ENCODE results near the gene ZNF469. TPM values are rescaled to one million over a fixed set of nuclear protein-coding genes. Genes with fewer than 3 reads are reported as not detected.
"Not testable (repeated sequence)": the region's sequence is repeated elsewhere in the genome, so short reads cannot be mapped to it uniquely, and the experiment has no call there.

ZNF469 gene
- total RNA-seq, 1 donor from 2014 or later: 1.5 TPM

DNA sequence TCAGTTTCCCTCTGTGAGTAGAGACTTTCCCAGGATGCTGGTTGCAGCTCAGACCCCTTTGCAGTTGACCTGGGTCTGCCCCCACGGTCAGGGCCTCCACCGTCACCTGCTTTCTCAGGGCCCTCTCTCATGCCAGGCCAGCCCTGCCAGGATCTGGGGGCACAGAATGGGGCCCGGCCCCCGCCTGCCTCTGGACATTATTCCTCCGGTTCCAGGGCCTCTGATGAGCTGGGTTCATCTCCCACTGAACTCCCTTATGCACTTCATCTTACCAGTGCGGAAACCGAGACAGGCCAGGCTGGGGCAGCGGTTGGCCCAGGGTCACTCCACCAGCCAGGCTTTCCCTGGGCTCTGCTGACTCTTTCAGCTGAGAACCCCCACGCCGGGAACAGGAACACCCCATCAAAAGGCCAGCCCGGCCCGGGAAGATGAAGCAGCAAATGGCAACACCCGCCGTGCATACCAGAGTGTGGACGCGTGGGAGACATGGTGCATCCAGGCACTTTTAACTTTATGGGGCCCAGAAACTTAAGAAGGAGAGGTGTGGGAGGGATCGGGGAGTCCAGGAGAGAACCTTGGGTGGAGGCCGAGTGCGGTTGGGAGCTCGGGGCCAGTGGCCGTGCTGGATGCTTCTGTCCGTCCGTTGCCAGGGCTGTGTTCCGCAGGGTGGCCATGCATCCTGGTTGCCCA is 19.9 kb downstream of the ZNF469 start:
- no peak for DNase-seq (ENCODE audit: low spot score)
- intact Hi-C loops (cut with DNase I): no loop called here

DNA sequence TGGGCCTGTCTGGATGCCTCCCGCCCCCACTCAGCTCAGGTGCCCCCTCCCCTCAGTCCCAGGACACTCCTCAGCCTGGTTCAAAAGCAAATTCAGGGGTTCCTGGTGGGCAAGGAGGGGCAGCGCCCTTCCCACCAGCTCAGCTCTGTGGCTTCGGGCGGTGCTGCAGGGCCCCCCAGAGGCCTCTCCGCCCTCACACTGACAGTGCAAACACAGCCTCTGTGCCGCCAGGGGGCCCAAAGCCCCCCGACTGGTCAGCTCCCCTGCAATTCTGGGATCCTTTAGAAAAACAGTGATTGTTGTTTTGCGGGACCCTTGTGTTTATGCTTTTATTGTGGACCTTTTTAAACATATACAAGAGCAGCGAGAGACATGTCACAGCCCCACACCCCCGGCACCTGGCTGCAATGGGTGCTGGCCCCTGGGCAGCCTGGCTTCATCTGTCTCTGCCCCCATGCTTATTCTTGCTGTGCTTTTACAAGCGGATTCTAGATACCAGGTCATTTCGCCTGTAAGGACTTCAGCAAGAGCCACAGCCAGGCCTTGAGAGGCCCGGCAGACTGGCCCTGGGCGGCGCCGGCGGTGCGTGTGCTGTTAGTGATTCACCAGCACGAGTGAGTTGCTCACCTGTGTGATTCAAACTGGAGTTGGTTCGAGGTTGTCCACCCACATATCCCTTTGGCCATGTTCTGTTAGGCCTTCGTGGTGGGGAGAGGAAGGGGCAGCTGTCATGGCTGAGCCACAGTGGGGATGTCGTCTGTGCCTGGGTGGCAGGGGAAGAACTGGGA is 21.2 kb downstream of the ZNF469 start:
- DNase-seq (ENCODE audit: low spot score): no peak
- intact Hi-C loops (cut with DNase I): no loop called here

DNA sequence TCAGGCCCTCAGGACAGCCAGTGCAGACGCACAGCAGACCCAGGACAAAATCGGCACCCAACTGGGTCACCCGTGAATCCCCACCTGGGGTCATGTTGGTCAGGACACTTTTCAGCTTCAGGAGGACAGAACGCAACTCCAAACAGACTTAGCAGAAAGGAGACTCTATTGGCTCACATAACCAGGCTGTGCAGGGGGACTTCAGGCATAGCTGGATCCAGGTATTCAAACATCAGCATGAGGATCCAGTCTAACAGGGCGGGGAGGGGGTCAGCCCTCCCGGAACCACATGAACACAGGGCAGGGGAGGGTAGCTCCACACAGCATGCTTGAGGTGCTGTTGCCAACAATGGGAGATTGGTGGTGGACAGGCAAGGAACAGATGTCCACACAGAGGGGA is 22.0 kb downstream of the ZNF469 start:
- DNase-seq (ENCODE audit: low spot score): no peak
- intact Hi-C loops (cut with DNase I): no loop called here

DNA sequence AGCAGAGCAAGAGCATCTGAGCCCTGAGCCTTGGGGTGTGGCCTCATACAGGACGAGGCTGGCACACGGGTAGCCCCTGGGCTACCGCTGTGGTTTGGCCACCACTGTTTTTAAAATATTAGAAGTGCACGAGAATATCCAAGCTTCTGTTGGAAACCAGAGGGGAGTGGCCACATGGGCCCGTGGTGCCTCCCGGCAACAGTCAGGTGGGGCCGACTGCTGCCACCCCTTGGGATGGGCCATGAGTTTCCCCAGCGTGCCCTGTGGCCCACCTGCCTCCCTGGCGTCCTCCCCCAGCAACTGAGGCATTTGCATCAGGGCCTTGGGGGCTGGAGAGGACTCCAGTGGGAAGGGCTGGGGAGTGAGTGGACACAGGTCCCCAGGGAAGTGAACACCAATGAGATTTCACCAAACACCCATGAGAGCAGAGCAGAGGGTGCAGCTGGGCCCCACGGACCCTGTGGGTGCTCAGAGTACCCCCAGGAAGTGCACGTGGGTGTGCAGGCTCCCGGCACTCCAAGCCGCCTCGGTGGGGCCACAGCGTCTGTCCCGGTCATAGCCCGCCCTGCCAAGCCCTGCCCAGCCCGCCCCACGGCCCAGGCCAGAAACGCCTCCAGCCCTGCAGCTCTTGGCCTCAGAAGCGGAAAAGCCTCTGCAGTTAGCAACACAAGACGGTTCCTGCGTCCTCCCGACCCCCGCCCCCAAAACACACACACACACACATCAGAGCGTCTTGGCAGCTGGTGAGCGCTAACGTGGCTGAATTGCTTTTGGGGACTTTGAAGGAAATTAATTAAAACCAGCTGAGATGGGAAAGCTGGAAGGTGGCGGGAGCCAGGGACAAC is 22.7 kb downstream of the ZNF469 start:
- intact Hi-C loops (cut with DNase I): no loop called here
- DNase-seq (ENCODE audit: low spot score): no peak

DNA sequence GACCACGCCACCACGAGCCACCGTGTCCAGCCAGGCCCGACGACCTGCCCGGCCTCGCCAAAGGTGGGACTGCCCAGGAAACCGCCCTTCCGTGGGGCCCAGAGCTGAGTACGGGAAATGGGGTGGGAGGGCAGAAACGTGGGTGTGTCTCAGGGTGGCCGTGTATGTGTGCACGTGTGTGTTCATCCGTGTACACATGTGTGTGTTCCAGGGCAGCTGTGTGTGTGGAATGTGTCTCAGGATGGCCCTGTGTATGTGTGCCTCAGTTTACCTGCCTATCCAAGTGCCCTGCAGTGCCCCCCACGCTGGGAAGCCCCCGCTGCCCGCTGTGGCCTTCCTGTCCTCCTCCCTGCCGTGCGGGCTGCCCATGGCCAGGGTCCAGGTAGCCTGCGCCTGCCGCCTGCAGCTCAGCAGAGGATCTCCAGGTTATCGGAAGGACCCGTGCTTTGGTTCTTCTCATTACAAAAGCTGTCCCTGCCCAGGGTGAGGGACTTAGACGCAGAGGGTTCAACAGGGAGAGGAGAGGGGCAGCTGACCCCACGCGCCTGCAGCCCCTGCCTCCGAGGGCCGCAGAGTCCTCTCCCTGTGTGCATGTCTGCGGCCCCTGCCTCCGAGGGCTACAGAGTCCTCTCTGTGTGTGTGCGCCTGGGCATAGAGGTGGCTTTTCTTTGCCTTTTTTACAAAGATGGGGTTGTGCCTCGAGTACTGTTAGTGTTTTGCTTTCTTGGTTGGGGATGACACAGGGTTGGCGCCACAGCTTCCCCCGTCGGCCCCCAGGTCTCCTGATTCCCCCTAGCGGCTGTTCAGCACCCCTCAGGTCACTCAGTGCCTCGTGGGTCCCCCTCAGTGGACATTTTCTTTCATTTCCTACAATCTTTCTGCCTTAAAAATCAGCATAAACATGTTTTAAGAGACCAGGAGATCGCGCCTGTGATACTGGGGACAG is 23.6 kb downstream of the ZNF469 start:
- intact Hi-C loops (cut with DNase I): no loop called here
- DNase-seq (ENCODE audit: low spot score): no peak

DNA sequence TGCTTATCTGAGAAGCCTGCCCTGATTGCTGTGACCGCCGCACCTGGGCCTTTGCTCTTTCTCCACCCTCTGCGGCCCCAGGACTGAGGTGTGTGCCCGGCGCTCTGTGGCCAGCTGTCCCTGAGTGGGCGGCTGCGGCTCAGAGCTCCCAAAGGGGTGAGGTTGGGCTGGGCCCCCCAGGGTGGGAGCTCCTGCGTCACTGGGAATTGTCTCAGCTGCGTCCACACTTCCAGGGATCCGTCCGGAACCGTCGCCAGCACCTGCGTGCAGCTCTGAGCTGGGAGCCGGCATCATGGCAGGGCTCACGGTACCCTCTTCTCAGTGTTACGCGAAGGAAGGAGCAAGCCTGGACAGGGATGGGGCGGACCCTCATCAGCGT is 24.3 kb downstream of the ZNF469 start:
- DNase-seq (ENCODE audit: low spot score): no peak
- intact Hi-C loops (cut with DNase I): no loop called here

DNA sequence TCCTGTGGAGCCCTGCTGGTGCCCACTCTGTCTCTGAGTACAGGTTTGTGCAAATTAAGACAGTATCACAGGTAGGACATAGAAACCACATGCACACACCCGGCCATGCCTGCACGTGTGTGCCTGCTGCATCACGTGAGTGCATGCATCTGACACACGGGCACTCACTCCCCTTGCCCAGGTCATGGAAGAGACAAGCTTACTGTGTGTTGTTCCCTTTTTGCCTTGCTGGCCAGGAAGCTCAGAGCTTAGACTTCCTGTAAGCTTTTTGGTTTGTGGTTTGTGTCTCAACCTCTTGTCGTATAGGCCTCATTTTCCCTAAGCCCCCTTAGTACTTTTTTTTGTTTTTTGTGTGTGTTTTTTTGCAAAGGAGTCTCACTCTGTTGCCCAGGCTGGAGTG is 25.0 kb downstream of the ZNF469 start:
- intact Hi-C loops (cut with DNase I): no loop called here
- no peak for DNase-seq (ENCODE audit: low spot score)

DNA sequence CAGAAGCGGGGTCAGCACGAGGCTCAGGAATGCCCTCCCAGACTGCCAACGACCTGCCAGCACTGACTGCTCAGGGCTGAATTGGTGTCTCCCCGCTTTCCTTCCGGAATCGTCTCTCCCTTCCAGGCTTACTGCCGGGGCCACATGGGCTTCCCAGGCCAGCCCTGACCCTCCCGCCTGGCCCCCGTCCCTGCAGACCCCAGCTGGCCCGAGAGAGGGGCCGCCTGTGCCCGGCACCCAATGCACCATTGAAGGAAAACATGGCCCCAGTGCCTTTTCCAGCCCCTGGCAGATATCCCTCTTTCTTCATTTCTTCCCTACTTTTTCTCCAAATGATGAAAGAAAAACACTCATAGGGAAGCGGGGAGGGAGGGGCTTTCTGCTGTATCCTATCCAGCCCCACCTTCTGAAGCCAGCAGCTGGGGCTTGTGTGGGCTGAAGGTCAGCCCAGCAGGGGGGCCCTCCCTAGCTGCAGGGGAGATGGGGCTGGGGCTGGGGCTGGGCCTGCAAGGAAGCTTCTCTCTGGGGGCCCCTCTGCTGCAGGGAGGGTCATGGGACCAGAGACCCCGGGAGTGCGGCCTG is 25.9 kb downstream of the ZNF469 start:
- DNase-seq (ENCODE audit: low spot score): no peak
- intact Hi-C loops (cut with DNase I): no loop called here

DNA sequence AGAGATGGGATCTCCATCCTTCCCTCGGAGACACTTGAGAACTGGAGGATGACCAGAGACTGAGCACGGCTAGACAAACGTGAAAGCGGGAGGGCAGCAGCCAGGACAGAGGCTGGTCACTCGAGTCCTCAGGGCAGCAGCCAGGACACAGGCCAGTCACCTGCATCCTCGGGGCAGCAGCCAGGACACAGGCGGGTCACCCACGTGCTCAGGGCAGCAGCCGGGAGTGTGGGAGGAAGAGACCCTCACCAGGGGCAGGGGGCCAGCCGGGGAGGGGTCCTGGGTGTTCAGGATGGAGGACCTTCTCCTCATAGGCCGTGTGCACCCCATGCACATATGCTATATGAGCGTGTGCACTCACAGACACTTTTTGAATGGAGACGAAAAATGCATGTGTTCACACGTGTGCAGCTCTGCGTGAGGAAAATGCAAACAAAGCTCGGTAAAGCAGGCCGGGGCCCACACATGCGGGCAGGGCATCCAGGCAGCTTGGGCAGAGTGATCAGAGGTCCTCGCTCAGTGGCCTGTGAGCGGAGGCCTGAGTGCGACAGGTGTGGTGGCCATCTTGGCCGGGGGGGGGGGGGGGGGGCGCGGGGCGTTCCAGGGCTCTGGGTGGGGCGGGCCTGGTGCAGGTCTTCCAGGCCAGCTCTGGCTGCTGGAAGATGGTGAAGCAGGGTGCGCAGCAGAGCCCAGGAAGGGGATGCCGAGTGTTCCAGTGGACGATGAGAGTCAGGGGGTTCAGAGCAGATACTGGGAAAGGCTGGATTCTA is 26.7 kb downstream of the ZNF469 start:
- no peak for DNase-seq (ENCODE audit: low spot score)
- intact Hi-C loops (cut with DNase I): no loop called here

DNA sequence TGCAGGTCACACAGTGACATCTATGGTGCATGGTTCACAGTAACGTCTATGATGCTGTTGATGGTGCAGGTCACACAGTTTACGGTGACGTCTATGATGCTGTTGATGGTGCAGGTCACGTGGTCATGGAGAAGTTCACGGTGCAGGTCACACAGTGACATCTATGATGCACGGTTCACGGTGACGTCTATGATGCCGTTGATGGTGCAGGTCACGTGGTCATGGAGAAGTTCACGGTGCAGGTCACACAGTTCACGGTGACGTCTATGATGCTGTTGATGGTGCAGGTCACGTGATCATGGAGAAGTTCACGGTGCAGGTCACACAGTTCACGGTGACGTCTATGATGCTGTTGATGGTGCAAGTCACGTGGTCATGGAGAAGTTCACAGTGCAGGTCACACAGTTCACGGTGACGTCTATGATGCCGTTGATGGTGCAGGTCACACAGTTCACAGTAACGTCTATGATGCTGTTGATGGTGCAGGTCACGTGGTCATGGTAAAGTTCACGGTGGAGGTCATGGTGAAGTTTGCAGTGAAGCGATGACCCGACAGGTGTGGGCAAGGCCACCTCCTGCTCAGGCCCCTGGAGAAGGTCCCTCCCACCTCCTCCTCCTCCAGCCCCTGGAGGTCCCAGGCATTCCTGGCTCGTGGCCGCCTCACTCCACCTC is 27.7 kb downstream of the ZNF469 start:
- intact Hi-C loops (cut with DNase I); DNase-seq (ENCODE audit: low spot score): not testable (repeated sequence)

DNA sequence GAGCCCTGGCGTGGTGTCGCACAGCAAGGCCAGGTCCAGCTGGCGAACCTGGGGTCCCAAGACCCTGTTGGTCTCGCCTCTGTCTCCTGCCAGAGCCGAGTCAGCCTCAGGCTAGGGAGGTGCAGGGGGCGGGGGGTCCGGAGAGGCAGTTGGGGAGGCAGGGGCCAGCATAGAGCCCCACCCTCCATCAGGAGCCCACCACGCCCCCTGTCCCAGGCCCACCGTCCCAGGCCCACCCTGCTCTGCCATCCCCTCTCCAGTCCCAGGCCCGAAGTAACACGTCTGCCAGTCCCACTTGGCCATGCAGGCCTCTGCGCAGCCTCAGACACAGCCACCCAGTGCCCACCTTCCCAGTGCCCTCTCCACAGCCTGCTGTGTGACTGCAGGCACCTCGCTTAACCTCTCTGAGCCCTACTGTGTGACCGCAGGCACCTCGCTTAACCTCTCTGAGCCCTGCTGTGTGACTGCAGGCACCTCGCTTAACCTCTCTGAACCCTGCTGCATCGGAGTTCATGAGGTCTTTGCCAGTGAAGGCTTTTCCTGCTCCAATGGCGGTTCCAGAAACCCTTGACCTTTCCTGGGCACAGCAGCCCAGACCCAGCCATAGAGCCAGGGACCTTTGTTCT is 29.3 kb downstream of the ZNF469 start:
- intact Hi-C loops (cut with DNase I): no loop called here
- DNase-seq (ENCODE audit: low spot score): no peak

DNA sequence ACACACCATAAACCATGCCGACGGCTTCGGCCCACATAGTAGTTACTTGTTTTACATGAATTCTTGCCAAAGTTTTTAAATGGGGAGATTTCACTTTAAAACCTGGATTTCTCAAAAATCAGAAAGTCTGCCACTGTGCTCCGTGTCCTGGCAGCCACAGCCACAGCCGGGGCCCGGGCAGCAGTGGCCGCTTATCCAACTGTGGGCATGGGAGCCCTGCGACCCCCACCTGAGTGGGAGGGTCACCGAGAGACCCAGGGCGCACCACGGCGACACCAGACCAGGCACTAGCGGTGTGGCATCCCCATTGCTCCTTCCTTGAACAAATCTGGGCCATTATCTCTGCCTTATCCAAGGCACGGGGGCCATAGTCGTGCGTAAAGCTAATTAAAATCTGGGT is 30.0 kb downstream of the ZNF469 start:
- DNase-seq (ENCODE audit: low spot score): no peak
- intact Hi-C loops (cut with DNase I): no loop called here

DNA sequence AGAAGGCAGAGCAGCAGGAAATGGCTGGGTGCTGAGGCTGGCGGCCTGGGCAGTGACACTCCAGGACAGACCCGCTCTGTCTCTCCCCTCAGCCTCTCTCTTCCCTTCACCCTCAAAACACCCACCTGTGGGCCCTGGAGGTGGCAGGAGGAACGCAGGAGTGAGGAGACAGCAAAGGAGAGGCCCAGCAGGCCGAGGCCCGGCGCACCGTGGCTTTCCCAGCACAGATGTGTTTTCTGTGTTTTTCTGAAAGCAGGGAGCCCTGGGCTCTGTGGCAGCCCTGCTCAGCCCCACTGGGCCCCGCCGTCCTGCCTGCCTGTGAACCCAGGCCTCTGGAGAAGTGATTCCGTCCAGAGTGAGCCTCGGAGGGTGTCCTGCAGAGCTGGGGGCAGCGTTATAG is 30.5 kb downstream of the ZNF469 start:
- DNase-seq (ENCODE audit: low spot score): no peak
- intact Hi-C loops (cut with DNase I): no loop called here

DNA sequence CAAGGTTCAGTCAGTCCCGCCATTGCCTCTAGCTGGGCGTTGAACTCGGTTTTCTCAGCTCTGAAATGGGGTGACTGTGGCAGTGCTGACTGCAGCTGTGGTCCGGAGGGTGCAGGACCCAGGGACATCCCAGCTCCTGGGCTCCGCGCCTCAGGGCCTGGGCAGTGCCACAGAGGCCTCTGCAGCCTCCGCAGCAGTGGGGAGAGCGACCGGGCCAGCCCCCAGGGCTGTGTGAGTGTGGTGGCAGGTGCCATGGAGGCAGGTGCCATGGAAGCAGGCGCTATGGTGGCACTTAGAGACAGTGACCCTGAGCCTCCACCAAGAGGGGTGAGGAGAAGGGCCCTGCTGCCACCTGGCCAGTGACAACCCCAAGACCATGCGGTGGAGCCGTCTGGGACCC is 30.9 kb downstream of the ZNF469 start:
- DNase-seq (ENCODE audit: low spot score): no peak
- intact Hi-C loops (cut with DNase I): no loop called here

DNA sequence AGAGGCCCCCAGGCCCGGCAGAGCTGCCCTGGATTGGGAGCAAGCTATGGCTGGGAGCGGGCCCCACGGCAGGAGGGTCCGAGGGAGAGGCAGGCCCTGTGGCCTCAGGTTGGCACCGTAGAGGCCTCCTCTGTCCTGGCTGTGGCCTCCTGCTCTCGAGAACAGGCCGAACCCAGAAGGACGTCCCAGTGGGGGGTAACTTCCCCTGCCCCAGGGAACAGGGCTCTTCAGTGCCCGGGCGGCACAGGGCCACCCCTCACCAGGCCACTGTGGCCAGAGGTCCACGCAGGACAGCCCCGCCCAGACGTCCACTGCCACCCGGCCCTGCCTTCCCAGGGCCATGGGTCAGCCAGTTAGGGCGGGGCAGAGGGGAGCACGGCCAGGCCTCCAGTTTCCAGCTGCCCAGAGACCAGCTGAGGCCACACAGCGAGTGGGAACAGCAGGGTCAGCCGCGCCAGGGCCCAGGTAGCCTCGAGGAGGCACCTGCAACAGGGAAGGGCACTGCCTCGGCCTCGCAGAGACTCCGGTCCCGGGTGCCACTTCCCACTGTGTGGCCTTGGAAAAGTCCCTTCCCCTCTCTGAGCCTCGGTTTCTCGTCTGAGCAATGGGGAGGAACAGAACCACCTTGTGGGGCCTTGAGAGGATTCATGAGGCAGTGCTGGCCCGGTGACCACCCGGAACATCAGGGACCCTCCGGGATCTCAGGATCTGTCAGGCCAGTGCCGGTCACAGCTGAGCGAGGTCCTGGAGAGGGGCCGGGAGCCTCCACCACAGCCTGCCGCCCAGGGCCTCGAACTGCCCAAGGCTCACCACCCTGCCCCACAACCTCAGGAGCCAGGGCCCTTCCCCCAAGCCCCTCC is 32.0 kb downstream of the ZNF469 start:
- intact Hi-C loops (cut with DNase I): no loop called here
- DNase-seq (ENCODE audit: low spot score): no peak

DNA sequence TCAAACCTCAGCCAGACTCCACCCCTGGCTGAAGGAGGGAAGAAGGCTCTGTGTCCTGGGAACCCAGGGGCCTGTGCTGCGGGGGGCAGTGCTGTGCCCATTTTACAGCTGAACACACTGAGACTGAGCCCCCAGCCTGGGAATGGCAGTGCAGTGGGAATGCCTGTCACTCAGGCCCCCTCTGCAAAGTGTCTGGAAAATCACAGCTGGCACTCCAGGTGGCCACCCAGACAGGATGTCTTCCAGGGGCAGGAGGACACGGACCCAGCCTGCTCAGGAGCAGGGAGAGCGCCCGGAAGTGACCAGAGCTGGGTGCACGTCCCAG is 32.6 kb downstream of the ZNF469 start:
- intact Hi-C loops (cut with DNase I): no loop called here
- no peak for DNase-seq (ENCODE audit: low spot score)
